SK-N-MC (cell line): ENCODE measurements around the gene MRPL11.

Source experiments
- EZH2 ChIP-seq: fragments of 200-600 bp; sonication (generic); IDR thresholded peaks from one replicate; pipeline ENCODE4 v1.6.1; 2017; ENCODE audit warnings: antibody characterized with exemption
- POLR2AphosphoS5 ChIP-seq: IDR thresholded peaks from 2 replicates; pipeline ENCODE4 v1.6.1; 2012; ENCODE audit warnings: mild to moderate bottlenecking, low read depth, low read length, borderline replicate concordance

DNA sequence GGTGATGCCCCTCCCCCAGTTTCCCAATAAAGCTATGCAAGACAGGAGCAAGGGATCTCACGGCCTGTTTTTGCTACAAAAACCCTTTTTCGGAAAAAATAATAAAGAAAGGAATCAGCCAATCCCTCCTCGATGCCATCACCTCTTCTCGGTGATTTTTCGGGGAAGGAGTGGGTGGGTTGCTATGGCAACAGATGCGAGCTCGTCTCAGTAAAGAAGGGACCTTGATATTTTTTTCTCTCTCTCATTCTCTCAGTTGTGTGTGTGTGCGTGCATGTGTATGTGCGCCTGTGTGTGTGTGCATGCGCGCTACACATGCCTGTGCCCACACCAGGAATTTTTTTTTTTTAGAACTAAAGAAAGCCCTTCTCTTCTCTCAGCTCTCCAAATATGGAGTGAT is 21.6 kb downstream of the MRPL11 start:
- no peak for TF ChIP-seq EZH2
- no peak for TF ChIP-seq POLR2AphosphoS5
